ENCODE measurements around the gene PDGFD. TPM values are rescaled to one million over a fixed set of nuclear protein-coding genes. Genes with fewer than 3 reads are reported as not detected.

Gene PDGFD
- total RNA-seq, 3 donors from 2014 or later (not counting 1 experiment from before 2014, with no cell fraction given) = 23.2 to 41.2 (median 33.1) TPM

- Mint-ChIP-seq H3K9me3 (no peaks in the 10 kb centered on the region), H3K27me3 (ENCODE audit: low read depth in 2 of 2) (no peaks in the 10 kb centered on the region), H3K27ac (no peak overlapping the region), H3K4me1 (peaks cover 30 to 41% of the 10 kb centered on the region in 2 donors), H3K4me3 (no peak overlapping the region), H3K36me3 (no peaks in the 10 kb centered on the region)
- Histone ChIP-seq H3K4me1 (ENCODE audit: control insufficient read depth, insufficient read depth, low read length) (no peaks in the 10 kb centered on the region), H3K27ac (ENCODE audit: low read length) (no peak overlapping the region), H3K36me3 (ENCODE audit: control insufficient read depth, insufficient read depth, low read length) (no peaks in the 10 kb centered on the region), H3K9me3 (ENCODE audit: control insufficient read depth, insufficient read depth, low read length) (no peaks in the 10 kb centered on the region), H3K4me3 (ENCODE audit: low read length) (no peak overlapping the region), H3K27me3 (ENCODE audit: control insufficient read depth, insufficient read depth, low read length) (no peaks in the 10 kb centered on the region)
- intact Hi-C loops (cut with micrococcal nuclease) = no loop called here
- 100% methylated on average over 1 of the region's 3 CpGs for WGBS (ENCODE audit: insufficient coverage)
- DNase-seq (no peak), ATAC-seq (no peak)
- TF ChIP-seq, protein P1, sequence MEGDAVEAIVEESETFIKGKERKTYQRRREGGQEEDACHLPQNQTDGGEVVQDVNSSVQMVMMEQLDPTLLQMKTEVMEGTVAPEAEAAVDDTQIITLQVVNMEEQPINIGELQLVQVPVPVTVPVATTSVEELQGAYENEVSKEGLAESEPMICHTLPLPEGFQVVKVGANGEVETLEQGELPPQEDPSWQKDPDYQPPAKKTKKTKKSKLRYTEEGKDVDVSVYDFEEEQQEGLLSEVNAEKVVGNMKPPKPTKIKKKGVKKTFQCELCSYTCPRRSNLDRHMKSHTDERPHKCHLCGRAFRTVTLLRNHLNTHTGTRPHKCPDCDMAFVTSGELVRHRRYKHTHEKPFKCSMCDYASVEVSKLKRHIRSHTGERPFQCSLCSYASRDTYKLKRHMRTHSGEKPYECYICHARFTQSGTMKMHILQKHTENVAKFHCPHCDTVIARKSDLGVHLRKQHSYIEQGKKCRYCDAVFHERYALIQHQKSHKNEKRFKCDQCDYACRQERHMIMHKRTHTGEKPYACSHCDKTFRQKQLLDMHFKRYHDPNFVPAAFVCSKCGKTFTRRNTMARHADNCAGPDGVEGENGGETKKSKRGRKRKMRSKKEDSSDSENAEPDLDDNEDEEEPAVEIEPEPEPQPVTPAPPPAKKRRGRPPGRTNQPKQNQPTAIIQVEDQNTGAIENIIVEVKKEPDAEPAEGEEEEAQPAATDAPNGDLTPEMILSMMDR (IDR thresholded peaks at IDR 0.05) = no peak
Observed at GRCh38 chr11:104104664-104105063, 59.3 kb downstream of the PDGFD start.

GRCh38 chr11:104104201-104104600 is 59.7 kb downstream of the PDGFD start:
- no peaks in the 10 kb centered on the region for H3K9me3 Mint-ChIP-seq
- TF ChIP-seq, protein P1 (IDR thresholded peaks at IDR 0.05) = no peak
- no peak overlapping the region for H3K27ac Mint-ChIP-seq
- peak in 1 of 3 donors; percentile 55 for ATAC-seq
- no peak overlapping the region for H3K4me3 Mint-ChIP-seq
- H3K4me1 Mint-ChIP-seq = peaks cover 30 to 41% of the 10 kb centered on the region in 2 donors
- no peaks in the 10 kb centered on the region for H3K36me3 ChIP-seq (ENCODE audit: control insufficient read depth, insufficient read depth, low read length)
- H3K4me1 ChIP-seq (ENCODE audit: control insufficient read depth, insufficient read depth, low read length) = no peaks in the 10 kb centered on the region
- H3K27me3 ChIP-seq (ENCODE audit: control insufficient read depth, insufficient read depth, low read length) = no peaks in the 10 kb centered on the region
- no peak overlapping the region for H3K4me3 ChIP-seq (ENCODE audit: low read length)
- no peak overlapping the region for H3K27ac ChIP-seq (ENCODE audit: low read length)
- no peak for DNase-seq
- H3K9me3 ChIP-seq (ENCODE audit: control insufficient read depth, insufficient read depth, low read length) = no peaks in the 10 kb centered on the region
- H3K27me3 Mint-ChIP-seq (ENCODE audit: low read depth in 2 of 2) = no peaks in the 10 kb centered on the region
- intact Hi-C loops (cut with micrococcal nuclease) = no loop called here
- no CpG with 5 or more reads among the region's 2 CpGs for WGBS (ENCODE audit: insufficient coverage)
- H3K36me3 Mint-ChIP-seq = no peaks in the 10 kb centered on the region

- TF ChIP-seq, protein P1 (IDR thresholded peaks at IDR 0.05) = no peak
- WGBS (ENCODE audit: insufficient coverage) = no CpG with 5 or more reads among the region's 3 CpGs
- H3K4me1 Mint-ChIP-seq = peaks cover 46% of the 10 kb centered on the region in 2 donors
- H3K9me3 Mint-ChIP-seq = no peaks in the 10 kb centered on the region
- H3K4me3 Mint-ChIP-seq = no peak overlapping the region
- Histone ChIP-seq H3K4me3 (ENCODE audit: low read length) (no peak overlapping the region), H3K27ac (ENCODE audit: low read length) (no peak overlapping the region), H3K9me3 (ENCODE audit: control insufficient read depth, insufficient read depth, low read length) (no peaks in the 10 kb centered on the region), H3K4me1 (ENCODE audit: control insufficient read depth, insufficient read depth, low read length) (no peaks in the 10 kb centered on the region), H3K36me3 (ENCODE audit: control insufficient read depth, insufficient read depth, low read length) (no peaks in the 10 kb centered on the region), H3K27me3 (ENCODE audit: control insufficient read depth, insufficient read depth, low read length) (no peaks in the 10 kb centered on the region)
- H3K27ac Mint-ChIP-seq = no peak overlapping the region
- H3K27me3 Mint-ChIP-seq (ENCODE audit: low read depth in 2 of 2) = no peaks in the 10 kb centered on the region
- DNase-seq (no peak), ATAC-seq (no peak)
- no peaks in the 10 kb centered on the region for H3K36me3 Mint-ChIP-seq
- intact Hi-C loops (cut with micrococcal nuclease) = no loop called here
Observed at GRCh38 chr11:104098555-104098954, 65.4 kb downstream of the PDGFD start.

- peak in 2 of 3 donors; percentile 53 to 64 for ATAC-seq
- H3K27me3 Mint-ChIP-seq (ENCODE audit: low read depth in 2 of 2) = no peaks in the 10 kb centered on the region
- no peak overlapping the region for H3K27ac ChIP-seq (ENCODE audit: low read length)
- H3K9me3 Mint-ChIP-seq = no peaks in the 10 kb centered on the region
- peaks cover 46 to 49% of the 10 kb centered on the region in 2 donors for H3K4me1 Mint-ChIP-seq
- WGBS (ENCODE audit: insufficient coverage) = no CpG with 5 or more reads among the region's 1 CpG
- no peaks in the 10 kb centered on the region for H3K27me3 ChIP-seq (ENCODE audit: control insufficient read depth, insufficient read depth, low read length)
- H3K27ac Mint-ChIP-seq = peak overlapping the region in 1 of 2 donors; percentile 30
- no peaks in the 10 kb centered on the region for H3K36me3 ChIP-seq (ENCODE audit: control insufficient read depth, insufficient read depth, low read length)
- H3K36me3 Mint-ChIP-seq = no peaks in the 10 kb centered on the region
- H3K9me3 ChIP-seq (ENCODE audit: control insufficient read depth, insufficient read depth, low read length) = no peaks in the 10 kb centered on the region
- H3K4me1 ChIP-seq (ENCODE audit: control insufficient read depth, insufficient read depth, low read length) = no peaks in the 10 kb centered on the region
- H3K4me3 ChIP-seq (ENCODE audit: low read length) = no peak overlapping the region
- TF ChIP-seq, protein P1 (IDR thresholded peaks at IDR 0.05) = no peak
- intact Hi-C loops (cut with micrococcal nuclease) = no loop called here
- no peak for DNase-seq
- H3K4me3 Mint-ChIP-seq = peak overlapping the region; percentile 10
Observed at GRCh38 chr11:104098132-104098531, 65.8 kb downstream of the PDGFD start.

Data from natural killer cell (primary cell).